H1 (cell line): Measurements from ENCODE around the gene MATN1. TPM values are rescaled to one million over a fixed set of nuclear protein-coding genes. Genes with fewer than 3 reads are reported as not detected.
A peak's percentile ranks its signal among the peaks of the same experiment; 100 is the strongest.

ENCODE experiments used
- CTCF ChIP-seq, 3 experiments: IDR thresholded peaks; 1 replicate in 2 of 3; 2 replicates in 1 of 3; pipeline versions ENCODE4 v1.5.1 to v1.6.1; 2011; ENCODE audit warnings: low read length in 3 of 3, mild to moderate bottlenecking in 3 of 3, inconsistent platforms in 2 of 3, low read depth in 1 of 3, moderate library complexity in 1 of 3; ENCODE audit not compliant: insufficient read depth in 1 of 3; ENCODE audit errors: control extremely low read depth in 1 of 3
- polyA plus RNA-seq, 7 experiments: library from polyadenylated mRNA; depleted of rRNA in 3 of 7; stranded (reverse) in 5 of 7; unstranded in 2 of 7; fragments of >200 nt in 5 of 7; fragments of 200-250 nt in 2 of 7; gene quantifications; 1 replicate in 5 of 7; 2 replicates in 1 of 7; 4 replicates in 1 of 7; pipeline versions ENCODE4 v1.2.1 to v1.2.3, GENCODE V29; 2011 to 2013; ENCODE audit warnings: missing spikeins in 2 of 7, mixed read lengths in 2 of 7
- total RNA-seq: library from RNA; stranded (reverse); fragmentation: NEBNext Ultra II Directional; extraction: Animal tissue kit (Norgen Biotek cat#: 25700); gene quantifications from 2 replicates; pipeline ENCODE4 v1.2.1, GENCODE V29; 2021

MATN1 gene
- total and polyA plus RNA-seq, 2 of the 8 experiments (the other 6 are each of a cell fraction or from before 2014, with no cell fraction given), result 0.12 to 0.28 TPM

GRCh38 chr1:30697571-30698376, 25.6 kb downstream of the MATN1 start (continued):
- TF ChIP-seq CTCF (IDR thresholded peaks at IDR 0.05; ENCODE audit: control extremely low read depth in 1 of 3, insufficient read depth in 1 of 3, low read depth in 1 of 3, low read length in 3 of 3), result peak in 2 of 3 experiments; percentile 1 to 14; a peak in 2 of 4 replicates
- TF ChIP-seq, all 59 proteins: peak for 3
